ENCODE results near the gene SLC25A13. TPM values are rescaled to one million over a fixed set of nuclear protein-coding genes. Genes with fewer than 3 reads are reported as not detected.
"Not testable (repeated sequence)": the region's sequence is repeated elsewhere in the genome, so short reads cannot be mapped to it uniquely, and the experiment has no call there.

SLC25A13 gene
- total RNA-seq, 1 donor from 2014 or later: 12.0 TPM

GRCh38 chr7:96199421-96199820, 122.5 kb downstream of the SLC25A13 start:
- no peak for ATAC-seq

GRCh38 chr7:96198047-96198636, 123.8 kb downstream of the SLC25A13 start:
- ATAC-seq: no peak

- no peak for ATAC-seq
Observed at GRCh38 chr7:96196676-96197075, 125.2 kb downstream of the SLC25A13 start.

DNA sequence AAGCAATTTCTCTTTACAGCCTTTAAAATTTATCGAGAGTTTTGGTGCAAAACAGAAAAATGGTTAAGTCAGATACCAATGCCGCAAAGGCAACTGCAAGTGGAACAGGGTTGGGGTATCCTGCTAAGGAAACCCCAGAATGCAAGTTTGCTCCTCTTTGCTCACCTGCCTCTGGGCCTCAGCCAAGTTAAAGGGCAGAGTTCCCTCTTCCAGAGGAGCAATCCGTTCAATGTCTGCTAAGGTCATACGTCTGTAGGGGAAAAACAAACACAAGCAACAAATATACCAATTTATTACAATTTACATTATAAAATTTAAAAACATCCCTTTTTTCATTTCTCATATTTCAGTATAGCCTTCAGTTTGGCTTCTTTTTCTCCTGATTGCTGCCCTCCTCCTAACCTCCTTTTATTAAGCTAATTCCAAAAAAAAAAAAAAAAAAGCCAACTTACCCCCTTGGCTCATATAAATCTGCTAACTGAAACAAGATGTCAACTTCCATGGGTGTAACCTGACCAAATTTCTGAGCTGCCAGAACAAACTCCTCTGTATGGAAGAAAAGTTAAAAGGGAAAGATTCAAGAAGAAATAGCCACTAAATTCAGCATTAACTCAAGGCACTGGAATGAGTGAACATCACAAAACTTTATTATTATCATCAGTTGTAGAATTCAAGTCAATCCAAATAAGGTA, 132.6 kb downstream of the SLC25A13 start:
- no peak for ATAC-seq

- no peak for ATAC-seq
Observed at GRCh38 chr7:96188591-96188991, 133.3 kb downstream of the SLC25A13 start.

GRCh38 chr7:96188174-96188581, 133.7 kb downstream of the SLC25A13 start:
- no peak for ATAC-seq

- ATAC-seq: no peak
Observed at GRCh38 chr7:96187735-96188134, 134.2 kb downstream of the SLC25A13 start.

GRCh38 chr7:96184783-96185182, 137.1 kb downstream of the SLC25A13 start:
- ATAC-seq: peak; percentile 85

- ATAC-seq: no peak
Observed at GRCh38 chr7:96183163-96183670, 138.7 kb downstream of the SLC25A13 start.

DNA sequence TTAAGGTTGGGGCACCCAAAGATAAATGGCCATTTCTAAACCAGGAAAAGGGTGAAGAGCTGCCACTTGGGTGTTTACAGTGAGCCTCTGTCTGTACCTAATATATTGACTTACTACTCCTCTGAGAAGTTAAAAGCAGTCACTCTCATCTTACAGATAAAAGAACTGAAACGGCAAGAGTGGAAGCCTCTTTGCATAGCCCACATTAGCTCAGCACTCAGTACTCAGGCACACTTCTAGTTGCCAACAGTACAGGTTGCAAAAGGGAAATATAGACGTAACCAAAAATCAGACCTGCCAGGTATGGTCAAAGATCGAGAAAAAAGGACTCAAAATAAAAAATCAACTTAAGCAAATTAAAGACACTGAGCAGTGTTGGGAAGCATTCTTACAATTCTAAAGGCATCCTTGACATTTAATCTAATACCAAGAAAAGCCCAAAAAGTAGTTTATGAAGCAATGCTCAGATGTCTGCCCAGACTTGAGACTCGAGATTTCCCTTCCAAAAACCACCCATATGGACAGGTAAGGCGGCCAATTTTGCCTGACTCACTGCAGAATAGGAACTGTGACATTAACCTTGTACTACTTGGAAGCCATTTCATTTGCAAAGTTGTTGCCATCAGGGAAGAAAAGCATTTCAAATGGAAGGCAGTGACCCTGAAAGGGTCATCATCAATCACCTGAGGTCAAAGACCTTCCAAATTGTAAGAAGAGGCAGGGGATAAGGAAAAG, 139.3 kb downstream of the SLC25A13 start:
- peak; percentile 32 for ATAC-seq

DNA sequence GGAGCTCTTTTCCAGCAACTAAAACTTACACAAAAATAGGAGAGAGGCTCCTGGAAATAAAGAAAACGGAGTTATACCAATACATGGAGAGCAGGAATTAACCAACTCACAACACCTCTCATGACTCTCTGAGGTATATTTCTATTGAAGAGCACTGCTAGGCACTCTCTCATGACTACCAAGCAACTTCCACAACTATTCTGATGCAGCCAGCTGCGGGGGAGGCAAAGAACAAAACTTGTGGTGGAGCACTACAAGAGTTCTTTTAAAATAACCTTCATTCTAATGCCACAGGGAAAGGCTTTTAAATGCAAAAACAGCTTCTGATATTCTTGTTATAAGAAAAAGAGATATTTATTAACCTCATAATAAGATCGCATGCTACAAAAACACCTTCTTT, 140.7 kb downstream of the SLC25A13 start:
- no peak for ATAC-seq

DNA sequence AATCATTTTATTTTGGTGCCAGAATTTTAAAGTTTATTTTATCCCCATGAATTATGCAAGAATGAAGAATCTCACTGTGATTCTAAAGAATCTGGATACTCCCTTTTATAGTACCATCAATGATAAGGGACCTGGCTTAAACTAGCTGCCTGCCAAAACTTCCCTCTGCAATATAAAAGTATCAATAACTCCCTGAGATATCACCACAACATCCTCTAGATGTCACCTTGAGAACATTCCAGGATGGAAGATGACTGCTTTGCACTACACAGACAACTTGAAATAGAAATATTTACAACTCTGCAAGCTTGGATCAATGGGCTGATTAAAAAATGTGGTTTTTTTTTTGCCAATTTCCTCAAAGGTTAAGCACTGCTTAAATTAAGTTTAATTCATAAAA, 142.1 kb downstream of the SLC25A13 start:
- no peak for ATAC-seq

- no peak for ATAC-seq
Observed at GRCh38 chr7:96179341-96179740, 142.6 kb downstream of the SLC25A13 start.

DNA sequence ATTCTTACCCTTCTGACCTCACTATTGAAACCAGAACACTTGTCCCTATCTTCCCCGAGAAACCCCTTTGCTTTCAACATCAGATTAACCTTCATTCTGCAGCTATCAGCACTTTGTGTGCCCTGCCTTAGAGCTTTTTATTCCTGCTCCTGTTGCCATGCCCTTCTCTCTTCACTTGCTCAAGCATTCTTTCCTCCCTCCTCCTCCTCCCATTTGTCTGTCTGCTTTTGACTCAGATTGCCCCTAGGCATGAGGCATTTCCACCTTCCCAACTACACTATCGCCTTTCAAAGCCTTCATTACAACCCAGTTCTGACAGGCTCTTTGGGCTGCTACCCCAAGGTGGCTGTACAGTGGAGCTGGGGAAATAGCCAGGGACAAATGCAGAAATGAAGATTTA, 143.3 kb downstream of the SLC25A13 start:
- ATAC-seq: peak; percentile 78

DNA sequence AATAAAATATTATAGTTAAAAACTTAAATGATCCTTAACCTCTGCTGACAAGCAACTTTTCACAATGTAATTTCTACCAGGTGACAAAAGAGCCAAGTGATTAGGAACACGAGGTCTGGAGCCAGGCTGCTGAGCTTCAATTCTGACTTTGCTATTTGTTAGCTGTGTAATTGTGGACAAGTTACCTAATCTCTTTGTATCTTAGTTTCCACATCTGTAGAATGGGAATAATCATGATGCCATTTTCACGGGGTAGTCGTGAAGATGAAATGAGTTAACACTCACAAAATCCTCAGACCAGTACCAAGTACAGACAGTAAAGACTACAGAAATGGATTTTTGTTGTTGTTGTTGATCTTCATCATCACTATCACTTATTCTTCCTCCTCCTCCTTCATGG, 144.5 kb downstream of the SLC25A13 start:
- no peak for ATAC-seq

DNA sequence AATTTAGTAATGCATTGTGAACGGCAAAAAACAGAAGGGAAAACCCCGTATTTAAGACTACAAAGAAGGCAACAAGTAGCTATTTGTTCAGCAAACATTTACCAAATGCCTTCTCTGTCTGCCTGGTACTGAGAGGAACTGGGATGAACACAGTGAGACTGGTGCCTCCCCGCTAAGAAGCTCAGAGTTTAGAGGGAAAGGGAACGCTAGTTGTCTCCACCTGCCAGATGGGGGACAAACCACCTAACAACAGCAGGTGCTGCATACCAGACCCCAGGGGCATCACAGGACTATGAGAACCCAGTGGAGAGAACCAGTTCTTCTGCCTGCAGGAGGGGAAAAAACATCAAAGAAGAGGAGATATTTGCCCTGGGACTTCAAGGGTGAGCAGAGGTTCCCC, 147.1 kb downstream of the SLC25A13 start:
- ATAC-seq: no peak

GRCh38 chr7:96173781-96174180, 148.1 kb downstream of the SLC25A13 start:
- ATAC-seq: peak; percentile 33

GRCh38 chr7:96169439-96169838, 152.5 kb downstream of the SLC25A13 start:
- ATAC-seq: no peak

DNA sequence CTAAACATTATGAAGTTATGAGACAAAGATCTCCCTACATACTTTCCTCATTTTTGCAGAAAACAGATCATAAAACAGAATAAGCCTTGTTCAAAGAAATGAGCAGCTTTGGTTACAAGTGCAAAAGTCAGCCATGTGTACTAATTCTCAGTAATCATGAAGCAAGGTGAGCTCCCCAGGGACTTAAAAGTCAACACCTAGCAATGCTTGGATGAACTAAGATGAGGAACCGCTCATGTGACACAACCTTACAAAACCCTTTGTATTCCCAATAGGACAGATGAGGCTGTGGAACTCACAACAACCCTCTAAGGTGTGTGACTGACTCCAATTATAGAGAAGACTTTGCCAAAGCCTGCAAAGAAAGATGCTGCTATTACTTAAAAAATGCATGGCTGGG, 154.5 kb downstream of the SLC25A13 start:
- ATAC-seq: no peak

DNA sequence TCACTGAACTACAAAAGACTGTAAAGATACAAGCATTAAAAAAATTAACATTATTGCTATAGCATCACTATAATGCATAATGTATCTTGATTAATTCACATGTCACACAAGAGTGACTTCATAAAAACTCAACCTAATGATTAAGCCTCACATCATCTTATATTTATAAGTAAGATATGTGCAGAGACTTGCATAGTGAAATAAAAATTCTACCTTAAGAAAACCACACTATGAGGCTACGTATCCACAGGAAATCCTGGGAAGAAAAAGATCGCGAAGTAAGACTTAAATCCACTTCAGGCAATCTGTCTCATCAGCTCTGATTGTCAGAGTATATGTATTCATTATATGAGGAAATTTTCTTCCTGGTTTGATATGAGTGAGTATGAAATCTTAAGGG, 160.0 kb downstream of the SLC25A13 start:
- no peak for ATAC-seq

DNA sequence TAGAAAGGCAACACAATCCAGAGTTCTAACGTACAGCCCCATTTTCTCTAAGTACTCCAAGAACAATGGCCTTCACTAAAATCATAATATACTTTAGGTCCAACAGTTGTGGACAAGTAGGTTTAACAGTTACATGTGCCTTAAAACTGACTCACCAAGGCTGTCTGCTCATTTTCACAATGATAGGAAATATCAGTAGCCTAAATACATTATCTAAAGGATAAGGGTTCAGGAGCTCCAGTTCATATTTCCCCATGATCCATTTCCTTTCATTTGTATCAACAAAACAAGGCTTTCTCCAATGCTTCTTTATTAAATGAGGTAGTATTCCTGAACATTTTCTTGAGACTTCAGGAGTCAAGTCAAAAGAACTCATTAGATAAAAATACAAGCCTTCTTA, 164.0 kb downstream of the SLC25A13 start:
- ATAC-seq: no peak

DNA sequence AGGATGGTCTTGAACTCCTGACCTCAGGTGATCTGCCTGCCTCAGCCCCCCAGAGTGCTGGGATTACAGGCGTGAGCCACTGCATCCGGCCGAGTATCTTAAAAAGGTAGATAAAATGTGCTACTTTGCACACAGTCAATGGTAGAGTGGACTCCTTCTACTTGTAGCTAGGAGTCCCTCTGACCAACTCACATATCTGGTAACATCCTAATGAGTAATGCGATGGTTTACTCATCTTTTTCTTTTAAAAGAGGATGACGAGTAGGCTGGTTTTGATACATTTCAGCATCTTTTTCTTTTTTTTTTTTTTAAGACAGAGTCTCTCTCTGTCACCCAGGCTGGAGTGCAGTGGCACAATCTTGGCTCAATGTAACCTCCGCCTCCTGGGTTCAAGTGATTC, 167.4 kb downstream of the SLC25A13 start:
- ATAC-seq: not testable (repeated sequence)

DNA sequence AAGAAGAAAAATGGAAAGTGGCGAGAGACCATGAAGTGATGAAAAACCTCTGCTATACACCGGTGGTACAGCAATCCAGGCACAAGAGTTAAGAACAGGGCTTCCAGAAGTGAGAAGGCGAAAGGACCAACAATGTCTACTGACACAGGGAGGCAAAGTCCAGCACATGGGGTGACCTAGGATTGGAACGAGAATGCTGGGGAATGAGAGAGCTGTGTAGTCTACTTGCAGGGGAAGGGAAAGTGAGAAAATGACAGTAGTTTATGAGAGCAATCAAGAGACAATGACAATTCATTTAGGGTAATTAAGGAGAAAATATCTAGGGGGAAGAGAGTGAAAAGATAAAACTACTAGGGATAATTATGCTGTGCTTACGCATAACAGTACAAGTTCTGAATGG, 169.2 kb downstream of the SLC25A13 start:
- no peak for ATAC-seq

GRCh38 chr7:96151889-96152288, 170.0 kb downstream of the SLC25A13 start:
- ATAC-seq: no peak

All from esophagus mucosa (tissue), 1 donor.